GM23248 (cell line): ENCODE measurements around the gene LMX1A. TPM values are rescaled to one million over a fixed set of nuclear protein-coding genes. Genes with fewer than 3 reads are reported as not detected.
A peak's percentile ranks its signal among the peaks of the same experiment; 100 is the strongest.

Experiments
- DNase-seq: peaks from one replicate; pipeline ENCODE4 v3.0.0-alpha.2; 2015
- H2AFZ ChIP-seq: fragments of 200-600 bp; sonication (generic); 2 replicates; pipeline ENCODE4 v1.6.1; 2016; ENCODE audit warnings: antibody characterized with exemption
- H3F3A ChIP-seq: fragments of 200-600 bp; sonication (generic); 2 replicates; pipeline ENCODE4 v1.6.1; 2016; ENCODE audit warnings: mild to moderate bottlenecking, antibody characterized with exemption, mixed run types; ENCODE audit not compliant: insufficient read depth
- H3K27ac ChIP-seq: fragments of 200-600 bp; sonication (generic); 2 replicates; pipeline ENCODE4 v1.5.1; 2016; ENCODE audit warnings: mild to moderate bottlenecking
- H3K27me3 ChIP-seq: fragments of 200-600 bp; sonication (generic); replicated peaks from 2 replicates; pipeline ENCODE4 v1.6.1; 2016; ENCODE audit warnings: mild to moderate bottlenecking; ENCODE audit not compliant: insufficient read depth
- H3K36me3 ChIP-seq: fragments of 200-600 bp; sonication (generic); 2 replicates; pipeline ENCODE4 v1.6.1; 2016; ENCODE audit warnings: low read depth, mild to moderate bottlenecking
- H3K4me1 ChIP-seq: fragments of 200-600 bp; sonication (generic); 2 replicates; pipeline ENCODE4 v1.6.1; 2016; ENCODE audit warnings: mild to moderate bottlenecking; ENCODE audit not compliant: insufficient read depth
- H3K4me2 ChIP-seq: fragments of 200-600 bp; sonication (generic); one replicate; pipeline ENCODE4 v1.6.1; 2016; ENCODE audit warnings: mild to moderate bottlenecking; ENCODE audit not compliant: unreplicated experiment
- H3K4me3 ChIP-seq: fragments of 200-600 bp; sonication (generic); 2 replicates; pipeline ENCODE4 v1.5.1; 2016; ENCODE audit warnings: mild to moderate bottlenecking
- H3K79me2 ChIP-seq: fragments of 200-600 bp; sonication (generic); 2 replicates; pipeline ENCODE4 v1.6.1; 2016; ENCODE audit warnings: mild to moderate bottlenecking; ENCODE audit not compliant: insufficient read depth
- H3K9ac ChIP-seq: fragments of 200-600 bp; sonication (generic); 2 replicates; pipeline ENCODE4 v1.6.1; 2016; ENCODE audit warnings: mild to moderate bottlenecking
- H3K9me2 ChIP-seq: fragments of 200-600 bp; sonication (generic); 2 replicates; pipeline ENCODE4 v1.6.1; 2016; ENCODE audit warnings: mixed run types, mild to moderate bottlenecking, moderate library complexity; ENCODE audit not compliant: insufficient read depth
- H3K9me3 ChIP-seq: fragments of 200-600 bp; sonication (generic); one replicate; pipeline ENCODE4 v1.6.1; 2017; ENCODE audit warnings: low read depth
- H4K20me1 ChIP-seq: fragments of 200-600 bp; sonication (generic); 2 replicates; pipeline ENCODE4 v1.6.0; 2016; ENCODE audit not compliant: insufficient read depth
- EZH2 ChIP-seq: fragments of 200-600 bp; sonication (generic); IDR thresholded peaks from 2 replicates; pipeline ENCODE4 v1.6.1; 2018; ENCODE audit warnings: antibody characterized with exemption, mild to moderate bottlenecking; ENCODE audit not compliant: insufficient read depth, poor library complexity, severe bottlenecking
- EZH2phosphoT487 ChIP-seq: fragments of 200-600 bp; sonication (generic); IDR thresholded peaks from 2 replicates; pipeline ENCODE4 v1.6.1; 2018; ENCODE audit warnings: antibody characterized with exemption, moderate library complexity, mild to moderate bottlenecking, low read depth; ENCODE audit not compliant: insufficient read depth
- WGBS, 2 experiments: methylation state at CpG; one replicate each; pipeline ENCODE4 v1.1.6; 2015 to 2017; ENCODE audit warnings: low lambda C conversion rate in 2 of 2, low coverage in 1 of 2; ENCODE audit errors: missing lambda C conversion rate in 2 of 2; 5-methylcytosine and 5-hydroxymethylcytosine counted together
- in situ Hi-C: fragments of 300-500 bp; cut with MboI; formaldehyde crosslinking; loops from 2 replicates; pipeline ENCODE4 v1.15.0; 2020
- polyA plus RNA-seq: library from polyadenylated mRNA; unstranded; fragments of >200 nt; fragmentation: Nextera tagmentation; extraction: Ambion mirVana; gene quantifications from 2 replicates; pipeline ENCODE4 v1.2.1, GENCODE V29; 2016
- total RNA-seq: library from RNA; depleted of rRNA; stranded (reverse); fragments of >200 nt; shearing (Covaris generic); gene quantifications from 2 replicates; pipeline ENCODE4 v1.2.3, GENCODE V29; 2014

LMX1A gene
- total and polyA plus RNA-seq, 2 experiments from 2014 or later = not detected

- Histone ChIP-seq H3K4me3 (no peak overlapping the region), H3K36me3 (no peaks in the 10 kb centered on the region), H3K27me3 (no peaks in the 10 kb centered on the region; the same call in 1 of the 2 replicates), H3K9ac (no peak overlapping the region), H3K4me1 (no peaks in the 10 kb centered on the region), H3K9me2 (no peaks in the 10 kb centered on the region), H2AFZ (no peak overlapping the region), H4K20me1 (no peaks in the 10 kb centered on the region), H3K4me2 (no peak overlapping the region), H3K9me3 (no peaks in the 10 kb centered on the region), H3F3A (no peaks in the 10 kb centered on the region), H3K79me2 (no peaks in the 10 kb centered on the region), H3K27ac (no peak overlapping the region)
- DNase-seq = no peak
- TF ChIP-seq EZH2 (no peak), EZH2phosphoT487 (no peak)
- in situ Hi-C loops = no loop called here
- WGBS, 2 experiments = 0 to 9% methylated on average over 3 of the region's 3 CpGs
These were observed 91.2 kb downstream of the LMX1A start for GRCh38 chr1:165265196-165265838.

GRCh38 chr1:165259706-165260428 lies 96.6 kb downstream of the LMX1A start:
- 15 to 16% methylated on average over 3 of the region's 3 CpGs for WGBS, 2 experiments
- Histone ChIP-seq H2AFZ (no peak overlapping the region), H3K9ac (no peak overlapping the region), H3K27ac (no peak overlapping the region), H3K4me3 (no peak overlapping the region), H3K36me3 (no peaks in the 10 kb centered on the region), H3K27me3 (peaks cover 13% of the 10 kb centered on the region), H4K20me1 (no peaks in the 10 kb centered on the region), H3K79me2 (no peaks in the 10 kb centered on the region), H3K4me1 (no peaks in the 10 kb centered on the region), H3K9me3 (no peaks in the 10 kb centered on the region), H3F3A (no peaks in the 10 kb centered on the region), H3K9me2 (no peaks in the 10 kb centered on the region), H3K4me2 (no peak overlapping the region)
- DNase-seq = no peak
- in situ Hi-C loops = no loop called here
- TF ChIP-seq EZH2phosphoT487 = no peak
- no peak for TF ChIP-seq EZH2

GRCh38 chr1:165259236-165259635 lies 97.3 kb downstream of the LMX1A start:
- in situ Hi-C loops = no loop called here

GRCh38 chr1:165257969-165258459 lies 98.5 kb downstream of the LMX1A start:
- Histone ChIP-seq H3K27ac (no peak overlapping the region), H3K27me3 (peaks cover 28% of the 10 kb centered on the region; the same call in 1 of the 2 replicates), H3K9ac (no peak overlapping the region), H3F3A (no peaks in the 10 kb centered on the region), H3K79me2 (no peaks in the 10 kb centered on the region), H3K36me3 (no peaks in the 10 kb centered on the region), H4K20me1 (no peaks in the 10 kb centered on the region), H3K9me2 (no peaks in the 10 kb centered on the region), H3K4me2 (no peak overlapping the region), H3K9me3 (no peaks in the 10 kb centered on the region), H2AFZ (no peak overlapping the region), H3K4me1 (no peaks in the 10 kb centered on the region), H3K4me3 (no peak overlapping the region)
- peak; percentile 65 for DNase-seq
- 12% methylated on average over 3 of the region's 3 CpGs for WGBS, 2 experiments
- TF ChIP-seq EZH2phosphoT487 = no peak
- in situ Hi-C loops = no loop called here

More at GRCh38 chr1:165259236-165259635, 97.3 kb downstream of the LMX1A start:
- Histone ChIP-seq H2AFZ (no peak overlapping the region), H3F3A (no peaks in the 10 kb centered on the region), H3K36me3 (no peaks in the 10 kb centered on the region), H3K79me2 (no peaks in the 10 kb centered on the region), H3K4me3 (no peak overlapping the region), H3K27me3 (peaks cover 19% of the 10 kb centered on the region), H3K9me2 (no peaks in the 10 kb centered on the region), H3K4me2 (no peak overlapping the region), H3K9me3 (no peaks in the 10 kb centered on the region), H3K9ac (no peak overlapping the region), H3K27ac (no peak overlapping the region), H3K4me1 (no peaks in the 10 kb centered on the region), H4K20me1 (no peaks in the 10 kb centered on the region)
- WGBS, 2 experiments = 3 to 4% methylated on average over 2 of the region's 2 CpGs
- peak; percentile 4 for DNase-seq
- no peak for TF ChIP-seq EZH2
